Ovary (tissue), 3 donors: Measurements from ENCODE around the gene MRC1.

Experiments
- EP300 ChIP-seq: sonication (generic); formaldehyde crosslinking; IDR thresholded peaks from one replicate; pipeline ENCODE4 v1.6.1; 2017; ENCODE audit warnings: antibody characterized with exemption
- POLR2A ChIP-seq: fragments of 450-650 bp; IDR thresholded peaks from one replicate; pipeline ENCODE4 v1.6.1; 2017; ENCODE audit warnings: antibody characterized with exemption, mild to moderate bottlenecking, moderate library complexity
- TF ChIP-seq, protein P1 (sequence below), 3 donors: fragments of 450-650 bp in 2 of 3; fragments of 200-600 bp in 1 of 3; IDR thresholded peaks; one replicate each; pipeline versions ENCODE4 v1.5.1 to v1.8.0; 2016 to 2022; ENCODE audit warnings: antibody characterized with exemption in 3 of 3, mild to moderate bottlenecking in 1 of 3
- donor health status: DM: no; HTN: no; CAD: no.

DNA sequence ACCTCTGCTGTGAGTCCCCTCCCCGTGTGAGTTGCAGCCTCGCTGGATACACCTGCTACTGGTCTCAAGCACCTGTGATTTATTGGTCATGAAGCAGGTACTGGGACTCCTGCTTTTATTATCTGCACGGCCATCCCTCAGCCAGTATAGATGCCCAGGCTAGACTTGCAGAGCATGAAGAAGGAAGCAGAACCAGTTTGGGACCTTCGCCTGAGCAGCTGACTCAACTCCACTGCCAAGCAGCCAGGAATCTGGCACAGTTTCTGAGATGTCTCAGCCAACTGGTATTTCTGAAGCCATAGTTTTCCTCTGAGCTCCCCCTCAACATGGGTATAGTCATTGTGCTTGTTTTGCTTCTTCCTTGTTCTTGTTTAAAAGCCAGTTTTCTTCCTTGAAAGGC is 114.6 kb downstream of the MRC1 start:
- TF ChIP-seq, protein P1, sequence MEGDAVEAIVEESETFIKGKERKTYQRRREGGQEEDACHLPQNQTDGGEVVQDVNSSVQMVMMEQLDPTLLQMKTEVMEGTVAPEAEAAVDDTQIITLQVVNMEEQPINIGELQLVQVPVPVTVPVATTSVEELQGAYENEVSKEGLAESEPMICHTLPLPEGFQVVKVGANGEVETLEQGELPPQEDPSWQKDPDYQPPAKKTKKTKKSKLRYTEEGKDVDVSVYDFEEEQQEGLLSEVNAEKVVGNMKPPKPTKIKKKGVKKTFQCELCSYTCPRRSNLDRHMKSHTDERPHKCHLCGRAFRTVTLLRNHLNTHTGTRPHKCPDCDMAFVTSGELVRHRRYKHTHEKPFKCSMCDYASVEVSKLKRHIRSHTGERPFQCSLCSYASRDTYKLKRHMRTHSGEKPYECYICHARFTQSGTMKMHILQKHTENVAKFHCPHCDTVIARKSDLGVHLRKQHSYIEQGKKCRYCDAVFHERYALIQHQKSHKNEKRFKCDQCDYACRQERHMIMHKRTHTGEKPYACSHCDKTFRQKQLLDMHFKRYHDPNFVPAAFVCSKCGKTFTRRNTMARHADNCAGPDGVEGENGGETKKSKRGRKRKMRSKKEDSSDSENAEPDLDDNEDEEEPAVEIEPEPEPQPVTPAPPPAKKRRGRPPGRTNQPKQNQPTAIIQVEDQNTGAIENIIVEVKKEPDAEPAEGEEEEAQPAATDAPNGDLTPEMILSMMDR (IDR thresholded peaks at IDR 0.05) = no peak
- no peak for TF ChIP-seq POLR2A
- TF ChIP-seq EP300 = no peak
